ENCODE measurements around the gene TSPAN8. TPM values are rescaled to one million over a fixed set of nuclear protein-coding genes. Genes with fewer than 3 reads are reported as not detected.
A peak's percentile ranks its signal among the peaks of the same experiment; 100 is the strongest.

Gene TSPAN8
- total RNA-seq (2011; cell fraction: chromatin; rRNA removed; ENCODE audit: low replicate concordance) = not detected in 2 replicates
- total RNA-seq (2011; cell fraction: nucleolus; rRNA removed) = not detected in 2 replicates
- not detected in 2 replicates for total RNA-seq (2011; cell fraction: nucleoplasm; rRNA removed)
- total RNA-seq (2014; rRNA removed) (not detected in 2 replicates), total RNA-seq (2014; rRNA removed; fragmentation: Illumina TruSeq; extraction: Trizol) (0.16 and 0.22 TPM in 2 replicates), total RNA-seq (2015; rRNA removed; fragmentation: Illumina TruSeq; extraction: Trizol) (0.25 and 0.41 TPM in 2 replicates), total RNA-seq (2021) (0.31 and 0.67 TPM in 2 replicates), polyA plus RNA-seq (2011; rRNA removed) (0.11 TPM in 1 of 2 replicates, not detected in the other), polyA plus RNA-seq (2014; fragmentation: Illumina TruSeq; extraction: Trizol) (0.21 TPM in 1 of 2 replicates, not detected in the other), polyA plus RNA-seq (2014; fragmentation: Nextera tagmentation; extraction: Ambion mirVana) (under 1 TPM; 0.55 TPM), polyA plus RNA-seq (2014; rRNA removed) (not detected in 2 replicates), polyA minus RNA-seq (2011; rRNA and poly(A)+ RNA removed) (not detected in 2 replicates), Bru-seq, nascent RNA (percentile 5 among the genes with signal in this experiment), BruChase-seq, experiment 1, labeled RNA remaining after a 2-hour chase (percentile 5 among the genes with signal in this experiment), BruChase-seq, experiment 2, labeled RNA remaining after a 6-hour chase (percentile 6 among the genes with signal in this experiment)
- polyA plus RNA-seq (2011; cell fraction: cytosol; rRNA removed) = 0.06 TPM in 1 of 2 replicates, not detected in the other
- polyA plus RNA-seq (2011; cell fraction: nucleus; rRNA removed) = not detected in 2 replicates
- polyA plus RNA-seq (2012) = 0.14 and 0.25 TPM in 2 replicates
- polyA minus RNA-seq (2011; cell fraction: cytosol; rRNA and poly(A)+ RNA removed) = 1.4 TPM in 1 of 2 replicates, not detected in the other
- polyA minus RNA-seq (2011; cell fraction: nucleus; rRNA and poly(A)+ RNA removed) = 0.67 TPM in 1 of 2 replicates, not detected in the other
- long read RNA-seq, experiment 1 = 0 reads
- long read RNA-seq, experiment 2 = 0 reads
- long read RNA-seq, experiment 3 = 0 reads

DNA sequence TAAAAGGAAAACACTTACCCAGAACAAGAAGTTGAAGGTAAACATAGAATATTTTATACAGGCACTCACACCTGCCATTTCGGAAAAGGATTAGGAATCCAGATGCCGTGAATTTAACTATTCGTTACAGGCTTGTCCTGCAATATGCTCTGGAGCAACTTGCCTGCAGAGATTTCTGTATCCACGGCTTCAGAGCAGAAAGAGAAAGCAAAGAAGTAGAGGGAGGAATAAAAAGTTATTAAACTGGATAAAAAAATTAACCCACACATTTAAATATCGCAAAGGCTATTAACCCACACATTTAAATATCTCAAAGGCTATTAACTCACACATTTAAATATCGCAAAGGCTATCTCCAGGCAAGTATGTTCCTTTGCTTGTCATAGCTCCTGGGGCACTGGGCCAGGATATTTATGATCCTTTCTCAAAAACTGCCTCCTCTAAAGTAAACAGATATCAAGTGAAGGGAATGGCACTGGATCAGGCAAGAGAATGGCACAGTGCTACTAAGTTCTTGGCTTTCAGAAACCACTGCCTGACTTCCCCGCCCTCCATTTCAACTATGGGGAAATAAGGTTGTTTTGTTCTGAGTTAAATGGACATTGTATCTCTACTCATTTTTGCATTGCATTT is at the start of gene TSPAN8:
Gene TSPAN8 (minus strand): TSS at position 399 of the 633 bp plus-strand sequence. CDS start 321 bp downstream, at position 78.
- FAIRE-seq = no peak
- Histone ChIP-seq H4K20me1 (replicated peaks; ENCODE audit: control insufficient read depth, insufficient read depth, low read length) (no peaks in the 10 kb centered on the region), H3K4me3 (no peak within 1 kb of the TSS), H3K36me3 (ENCODE audit: control insufficient read depth, insufficient read depth, low read length) (no peaks in the 10 kb centered on the region), H3K9ac (ENCODE audit: insufficient read depth in 1 of 2, low read depth in 2 of 2, low read length in 2 of 2) (no peak within 1 kb of the TSS), H3K79me2 (ENCODE audit: control insufficient read depth, insufficient read depth, low read length) (no peaks in the 10 kb centered on the region), H3K9me3 (replicated peaks; ENCODE audit: control insufficient read depth, insufficient read depth, low read depth, low read length) (no peaks in the 10 kb centered on the region), H3K27me3 (ENCODE audit: control insufficient read depth in 2 of 2, insufficient read depth in 2 of 2, low read length in 2 of 2) (no peaks in the 10 kb centered on the region; a peak in 1 of 5 replicates), H3K4me2 (ENCODE audit: insufficient read depth, low read length) (no peak within 1 kb of the TSS), H3K27ac (ENCODE audit: extremely low read depth, low read depth, low read length) (no peak within 1 kb of the TSS), H3K4me1 (replicated peaks in 1 of 2; ENCODE audit: control insufficient read depth in 2 of 2, insufficient read depth in 2 of 2, low read length in 2 of 2) (no peaks in the 10 kb centered on the region), H2AFZ (ENCODE audit: low read depth, low read length) (no peak within 1 kb of the TSS), H3K9me1 (ENCODE audit: control insufficient read depth, insufficient read depth, low read length) (no peaks in the 10 kb centered on the region)
- in situ Hi-C loops (cut with MboI) = no loop called here
- DNase-seq (ENCODE audit: extremely low read depth in 1 of 4, low spot score in 3 of 4) = no peak
- WGBS (ENCODE audit: insufficient coverage, low coverage, missing lambda C conversion rate) = 4% methylated on average over 7 of the region's 7 CpGs
- ATAC-seq = no peak
- POLR2A ChIA-PET = interaction anchor here (0.8 kb wide), 1 partner anchor 33 kb away, joined by 3 read pairs; no protein-coding TSS in a partner anchor
- BruUV-seq (replicated peaks) = no TSS peak
- CTCF ChIA-PET (ENCODE audit: low intra/inter-chr PET ratio) = no interaction called here
- intact Hi-C loops (cut with micrococcal nuclease) = no loop called here
- no peak for TF ChIP-seq ZC3H8 (IDR thresholded peaks at IDR 0.05)
- TF ChIP-seq, protein P1, sequence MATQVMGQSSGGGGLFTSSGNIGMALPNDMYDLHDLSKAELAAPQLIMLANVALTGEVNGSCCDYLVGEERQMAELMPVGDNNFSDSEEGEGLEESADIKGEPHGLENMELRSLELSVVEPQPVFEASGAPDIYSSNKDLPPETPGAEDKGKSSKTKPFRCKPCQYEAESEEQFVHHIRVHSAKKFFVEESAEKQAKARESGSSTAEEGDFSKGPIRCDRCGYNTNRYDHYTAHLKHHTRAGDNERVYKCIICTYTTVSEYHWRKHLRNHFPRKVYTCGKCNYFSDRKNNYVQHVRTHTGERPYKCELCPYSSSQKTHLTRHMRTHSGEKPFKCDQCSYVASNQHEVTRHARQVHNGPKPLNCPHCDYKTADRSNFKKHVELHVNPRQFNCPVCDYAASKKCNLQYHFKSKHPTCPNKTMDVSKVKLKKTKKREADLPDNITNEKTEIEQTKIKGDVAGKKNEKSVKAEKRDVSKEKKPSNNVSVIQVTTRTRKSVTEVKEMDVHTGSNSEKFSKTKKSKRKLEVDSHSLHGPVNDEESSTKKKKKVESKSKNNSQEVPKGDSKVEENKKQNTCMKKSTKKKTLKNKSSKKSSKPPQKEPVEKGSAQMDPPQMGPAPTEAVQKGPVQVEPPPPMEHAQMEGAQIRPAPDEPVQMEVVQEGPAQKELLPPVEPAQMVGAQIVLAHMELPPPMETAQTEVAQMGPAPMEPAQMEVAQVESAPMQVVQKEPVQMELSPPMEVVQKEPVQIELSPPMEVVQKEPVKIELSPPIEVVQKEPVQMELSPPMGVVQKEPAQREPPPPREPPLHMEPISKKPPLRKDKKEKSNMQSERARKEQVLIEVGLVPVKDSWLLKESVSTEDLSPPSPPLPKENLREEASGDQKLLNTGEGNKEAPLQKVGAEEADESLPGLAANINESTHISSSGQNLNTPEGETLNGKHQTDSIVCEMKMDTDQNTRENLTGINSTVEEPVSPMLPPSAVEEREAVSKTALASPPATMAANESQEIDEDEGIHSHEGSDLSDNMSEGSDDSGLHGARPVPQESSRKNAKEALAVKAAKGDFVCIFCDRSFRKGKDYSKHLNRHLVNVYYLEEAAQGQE (IDR thresholded peaks at IDR 0.05; ENCODE audit: borderline replicate concordance) = no peak
- TF ChIP-seq, protein P1 (CRISPR knock-in tag; IDR thresholded peaks at IDR 0.05; ENCODE audit: low read depth) = no peak
- TF ChIP-seq, protein P2, sequence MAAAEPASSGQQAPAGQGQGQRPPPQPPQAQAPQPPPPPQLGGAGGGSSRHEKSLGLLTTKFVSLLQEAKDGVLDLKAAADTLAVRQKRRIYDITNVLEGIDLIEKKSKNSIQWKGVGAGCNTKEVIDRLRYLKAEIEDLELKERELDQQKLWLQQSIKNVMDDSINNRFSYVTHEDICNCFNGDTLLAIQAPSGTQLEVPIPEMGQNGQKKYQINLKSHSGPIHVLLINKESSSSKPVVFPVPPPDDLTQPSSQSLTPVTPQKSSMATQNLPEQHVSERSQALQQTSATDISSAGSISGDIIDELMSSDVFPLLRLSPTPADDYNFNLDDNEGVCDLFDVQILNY (CRISPR knock-in tag; IDR thresholded peaks at IDR 0.05) = no peak
- no peak for TF ChIP-seq FIP1L1 (IDR thresholded peaks at IDR 0.05; ENCODE audit: low read depth, low read length, poor library complexity, severe bottlenecking)
- TF ChIP-seq, protein P3, sequence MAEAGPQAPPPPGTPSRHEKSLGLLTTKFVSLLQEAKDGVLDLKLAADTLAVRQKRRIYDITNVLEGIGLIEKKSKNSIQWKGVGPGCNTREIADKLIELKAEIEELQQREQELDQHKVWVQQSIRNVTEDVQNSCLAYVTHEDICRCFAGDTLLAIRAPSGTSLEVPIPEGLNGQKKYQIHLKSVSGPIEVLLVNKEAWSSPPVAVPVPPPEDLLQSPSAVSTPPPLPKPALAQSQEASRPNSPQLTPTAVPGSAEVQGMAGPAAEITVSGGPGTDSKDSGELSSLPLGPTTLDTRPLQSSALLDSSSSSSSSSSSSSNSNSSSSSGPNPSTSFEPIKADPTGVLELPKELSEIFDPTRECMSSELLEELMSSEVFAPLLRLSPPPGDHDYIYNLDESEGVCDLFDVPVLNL (CRISPR knock-in tag; IDR thresholded peaks at IDR 0.05; ENCODE audit: low read depth) = no peak
